D721Med (cell line): ENCODE results near the gene PFN1.

ENCODE experiments used
- DNase-seq: peaks from one replicate; pipeline ENCODE4 v3.0.0; 2011; ENCODE audit warnings: low spot score; ENCODE audit not compliant: insufficient read length
- FAIRE-seq: peaks from 2 replicates; lab custom pipeline; 2011; peaks lifted over from hg19 to GRCh38; lab: Jason Lieb, UNC
- TF ChIP-seq, protein P1 (sequence below): IDR thresholded peaks from 2 replicates; pipeline ENCODE4 v1.5.1; 2012; ENCODE audit warnings: mild to moderate bottlenecking, control low read depth; ENCODE audit not compliant: insufficient read depth; ENCODE audit errors: missing control alignments

PFN1 gene

DNA sequence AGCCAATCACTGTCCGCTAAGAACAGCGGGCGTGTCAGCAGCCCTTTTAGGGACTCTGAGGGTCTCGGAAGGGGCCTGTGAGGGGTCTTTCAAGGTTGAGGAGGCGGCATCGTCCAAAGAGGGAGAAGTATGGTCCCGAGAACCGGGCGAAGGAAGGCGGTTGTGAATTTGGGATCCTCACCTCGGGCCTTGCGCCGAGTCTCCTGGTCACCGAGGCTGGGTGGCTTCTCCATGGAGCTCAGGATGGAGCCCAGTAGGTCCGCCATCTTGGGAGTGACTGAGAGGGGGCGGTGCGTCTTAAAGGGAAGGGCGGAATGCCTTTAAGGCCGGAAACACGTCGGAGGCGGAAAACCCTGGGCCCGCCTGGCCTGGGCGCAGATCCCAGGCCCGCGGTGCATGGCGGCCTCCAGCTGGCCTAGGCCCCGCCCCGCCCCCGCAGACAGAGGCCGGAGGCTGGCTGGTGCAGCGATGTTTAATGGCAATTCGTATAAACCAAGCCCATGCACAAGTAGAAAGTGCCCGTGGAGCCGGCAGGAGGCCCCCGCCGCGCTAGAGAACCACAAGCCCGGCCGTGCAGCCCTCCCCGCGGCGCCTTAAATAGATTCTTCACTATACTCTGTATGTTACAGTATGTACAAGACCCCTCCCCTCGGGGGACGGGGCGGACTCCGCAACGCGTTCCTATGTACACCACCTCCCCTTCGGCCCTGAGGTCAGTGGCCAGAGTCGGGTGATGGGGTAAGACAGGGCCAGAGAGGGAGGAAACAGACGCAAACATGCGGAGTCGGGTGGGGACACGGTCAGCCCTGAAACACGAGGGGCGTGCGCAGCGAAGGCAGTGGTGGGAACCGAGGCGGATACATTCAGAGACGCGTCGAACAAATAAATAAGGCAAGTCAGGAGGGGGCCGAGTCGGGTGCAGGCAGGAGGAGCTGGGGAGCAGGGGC lies 19.5 kb upstream of the PFN1 start, which contains the start of gene SPAG7:
Gene SPAG7 (minus strand): TSS at position 279 of the 947 bp plus-strand sequence. CDS start 13 bp downstream, at position 266.
- DNase-seq: peak; percentile 89
- TF ChIP-seq, protein P1, sequence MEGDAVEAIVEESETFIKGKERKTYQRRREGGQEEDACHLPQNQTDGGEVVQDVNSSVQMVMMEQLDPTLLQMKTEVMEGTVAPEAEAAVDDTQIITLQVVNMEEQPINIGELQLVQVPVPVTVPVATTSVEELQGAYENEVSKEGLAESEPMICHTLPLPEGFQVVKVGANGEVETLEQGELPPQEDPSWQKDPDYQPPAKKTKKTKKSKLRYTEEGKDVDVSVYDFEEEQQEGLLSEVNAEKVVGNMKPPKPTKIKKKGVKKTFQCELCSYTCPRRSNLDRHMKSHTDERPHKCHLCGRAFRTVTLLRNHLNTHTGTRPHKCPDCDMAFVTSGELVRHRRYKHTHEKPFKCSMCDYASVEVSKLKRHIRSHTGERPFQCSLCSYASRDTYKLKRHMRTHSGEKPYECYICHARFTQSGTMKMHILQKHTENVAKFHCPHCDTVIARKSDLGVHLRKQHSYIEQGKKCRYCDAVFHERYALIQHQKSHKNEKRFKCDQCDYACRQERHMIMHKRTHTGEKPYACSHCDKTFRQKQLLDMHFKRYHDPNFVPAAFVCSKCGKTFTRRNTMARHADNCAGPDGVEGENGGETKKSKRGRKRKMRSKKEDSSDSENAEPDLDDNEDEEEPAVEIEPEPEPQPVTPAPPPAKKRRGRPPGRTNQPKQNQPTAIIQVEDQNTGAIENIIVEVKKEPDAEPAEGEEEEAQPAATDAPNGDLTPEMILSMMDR: no peak
- no peak for FAIRE-seq

GRCh38 chr17:4966844-4967538 lies 18.7 kb upstream of the PFN1 start:
- DNase-seq: peak; percentile 86
- TF ChIP-seq, protein P1: no peak
- peak; percentile 91 for FAIRE-seq

GRCh38 chr17:4965311-4965986 lies 17.1 kb upstream of the PFN1 start:
- DNase-seq: no peak
- TF ChIP-seq, protein P1: no peak

GRCh38 chr17:4960279-4960922 lies 12.1 kb upstream of the PFN1 start:
- DNase-seq: no peak
- TF ChIP-seq, protein P1: no peak
- FAIRE-seq: no peak

More at GRCh38 chr17:4965311-4965986, 17.1 kb upstream of the PFN1 start:
- FAIRE-seq: no peak

- FAIRE-seq (no peak), DNase-seq (no peak)
- TF ChIP-seq, protein P1: no peak
Observed at GRCh38 chr17:4959261-4959965, 11.1 kb upstream of the PFN1 start.

DNA sequence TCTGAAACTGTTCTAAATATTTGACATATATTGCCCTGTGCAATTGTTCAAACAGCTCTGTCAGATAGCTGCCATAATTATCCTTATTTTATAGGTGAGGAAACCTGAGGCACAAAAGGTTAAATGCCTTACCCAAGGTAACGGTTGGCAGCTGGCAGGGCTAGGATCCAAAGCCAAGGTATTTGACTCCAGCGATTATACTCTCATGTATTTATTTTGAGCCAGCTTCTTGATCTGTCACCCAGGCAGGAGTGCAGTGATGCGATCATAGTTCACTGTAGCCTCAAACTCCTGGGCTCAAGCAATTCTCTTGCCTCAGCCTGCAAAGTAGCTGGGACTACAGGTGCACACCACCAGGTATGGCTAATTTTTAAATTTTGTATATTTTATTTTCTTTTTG lies 9.8 kb upstream of the PFN1 start:
- no peak for FAIRE-seq
- TF ChIP-seq, protein P1: no peak

More for the DNA sequence above, 9.8 kb upstream of the PFN1 start:
- no peak for DNase-seq
